Measurements from ENCODE around the gene RAMP3.
"Not testable (repeated sequence)": the region's sequence is repeated elsewhere in the genome, so short reads cannot be mapped to it uniquely, and the experiment has no call there.

The RAMP3 gene

GRCh38 chr7:45199506-45199905, 41.9 kb downstream of the RAMP3 start:
- DNase-seq = no peak

DNA sequence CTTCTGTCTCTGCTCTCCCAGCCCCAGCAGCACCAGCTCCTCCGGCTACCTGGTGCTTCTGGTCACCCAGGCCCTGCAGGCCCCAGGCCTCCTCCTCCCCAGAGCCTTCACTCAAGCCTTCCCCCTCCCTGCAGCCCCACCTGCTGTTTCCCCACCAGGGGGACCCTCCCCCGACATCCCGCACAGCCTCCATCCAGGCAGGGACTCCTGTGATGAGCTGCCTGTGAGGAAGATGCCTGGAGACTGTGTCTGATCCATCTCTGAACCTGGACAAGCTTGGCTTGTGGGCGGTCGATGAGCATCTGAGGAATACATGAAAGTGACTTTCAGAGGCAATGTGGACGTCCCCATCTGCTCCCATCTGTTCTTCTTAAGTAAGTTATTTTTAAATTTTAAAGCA, 45.0 kb downstream of the RAMP3 start:
- DNase-seq = no peak

DNA sequence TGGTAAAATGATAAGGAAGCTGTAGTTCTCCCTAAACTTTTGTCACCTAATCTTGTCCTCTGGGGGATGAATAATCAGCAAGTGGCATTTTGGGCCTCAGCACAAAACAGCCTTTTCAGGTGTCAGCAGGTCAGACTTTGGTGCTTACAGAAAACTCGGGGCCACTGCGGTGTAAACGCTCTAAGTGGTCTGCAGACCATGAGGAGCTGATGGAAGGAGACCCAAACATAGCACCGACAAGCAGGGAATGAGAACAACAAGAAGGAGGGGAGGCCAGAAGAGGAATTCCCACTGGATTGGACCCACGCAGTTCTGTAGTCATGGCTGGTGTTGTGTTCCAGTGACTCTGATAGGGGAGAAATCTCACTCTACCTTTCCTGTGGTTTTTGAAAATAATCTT, 45.4 kb downstream of the RAMP3 start:
- DNase-seq = no peak

DNA sequence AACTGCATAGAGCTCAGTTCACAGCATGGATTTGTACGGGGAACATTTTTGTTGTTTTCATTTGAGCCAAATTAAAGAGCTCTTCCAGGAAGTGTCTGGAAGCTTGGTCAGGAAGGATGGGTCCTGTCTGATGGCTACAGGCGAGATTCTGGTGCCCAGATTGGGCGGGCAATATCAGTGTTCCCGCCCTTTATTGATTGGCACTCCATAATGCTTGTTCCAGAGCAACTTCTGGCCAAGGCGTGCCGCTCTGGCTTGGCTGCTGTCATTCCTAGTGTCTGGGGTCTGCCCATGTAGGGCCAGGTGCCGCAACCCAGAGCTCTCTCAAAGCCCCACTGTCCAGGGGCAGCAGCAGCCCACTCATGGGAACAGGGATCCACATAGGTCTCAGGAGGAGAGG, 45.9 kb downstream of the RAMP3 start:
- no peak for DNase-seq

- peak; percentile 85 for DNase-seq
Observed at GRCh38 chr7:45203936-45204445, 46.4 kb downstream of the RAMP3 start.

DNA sequence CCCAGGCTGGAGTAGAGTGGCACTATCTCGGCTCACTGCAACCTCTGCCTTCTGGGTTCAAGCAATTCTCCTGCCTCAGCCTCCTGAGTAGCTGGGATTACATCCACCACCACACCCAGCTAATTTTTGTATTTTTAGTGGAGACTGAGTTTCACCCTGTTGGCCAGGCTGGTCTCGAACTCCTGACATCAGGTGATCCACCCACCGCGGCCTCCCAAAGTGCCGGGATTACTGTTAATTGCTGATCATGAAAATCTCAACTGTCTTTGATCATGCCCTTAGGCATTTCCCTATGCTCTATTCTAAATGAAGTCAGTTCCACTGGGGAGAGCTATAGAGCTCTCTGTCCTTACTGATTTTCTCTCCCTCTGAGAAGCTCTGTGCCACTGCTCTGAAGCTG, 48.7 kb downstream of the RAMP3 start:
- DNase-seq = not testable (repeated sequence)

DNA sequence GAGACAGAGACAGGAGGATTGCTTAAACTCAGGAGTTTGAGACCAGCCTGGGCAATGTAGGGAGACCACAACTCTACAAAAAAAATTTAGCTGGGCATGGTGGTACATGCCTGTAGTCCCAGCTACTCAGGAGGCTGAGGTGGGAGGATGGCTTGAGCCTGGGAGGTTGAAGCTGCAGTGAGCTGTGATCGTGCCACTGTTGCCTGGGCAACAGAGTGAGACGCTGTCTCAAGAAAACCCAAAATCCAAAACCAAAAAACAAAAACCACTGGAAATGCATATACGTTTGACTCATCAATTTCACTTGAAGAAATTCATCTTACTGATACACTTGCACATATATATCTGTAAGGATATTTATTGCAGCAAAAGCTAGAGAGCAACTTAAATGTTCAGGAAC, 52.3 kb downstream of the RAMP3 start:
- not testable (repeated sequence) for DNase-seq

DNA sequence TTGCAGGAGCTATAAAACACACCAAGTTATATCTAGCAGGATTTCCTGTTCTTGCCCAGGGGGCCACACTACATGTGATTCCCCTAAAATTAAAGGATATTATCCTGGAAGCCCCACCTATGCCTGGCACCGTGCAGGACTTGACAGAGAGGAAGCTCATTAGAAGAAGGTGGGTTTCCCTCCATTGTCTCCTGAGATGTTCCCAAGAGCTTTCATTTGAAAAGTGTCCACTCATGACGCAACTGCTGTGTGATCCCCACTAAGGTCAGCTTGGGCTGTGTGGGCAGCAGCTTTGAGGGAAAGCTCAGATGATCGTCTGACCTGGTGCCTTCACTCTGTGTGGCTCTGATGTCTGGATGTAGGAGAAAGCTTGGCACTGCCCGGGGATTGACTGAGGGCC, 53.5 kb downstream of the RAMP3 start:
- DNase-seq = no peak

DNA sequence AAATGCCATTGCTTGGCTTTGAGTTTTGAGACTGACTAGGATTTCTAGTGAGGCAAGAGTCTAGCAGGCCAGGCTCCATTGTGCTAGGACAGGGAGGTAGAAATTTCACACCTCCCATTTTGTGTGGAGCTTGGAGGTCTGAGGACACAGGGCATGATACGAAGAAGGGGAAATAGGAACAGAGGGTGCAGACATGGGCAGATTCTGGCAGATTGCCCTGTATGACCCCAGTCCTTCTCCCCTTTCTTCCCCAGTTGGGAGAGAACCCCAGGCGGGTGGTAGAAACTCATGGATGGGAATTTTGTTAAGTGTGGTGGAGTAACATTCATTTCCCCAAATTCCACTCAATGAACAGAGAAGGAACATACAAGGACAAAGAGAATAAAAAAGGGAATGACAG, 54.4 kb downstream of the RAMP3 start:
- DNase-seq = no peak

- DNase-seq = no peak
Observed at GRCh38 chr7:45212606-45213005, 55.0 kb downstream of the RAMP3 start.

- DNase-seq = no peak
Observed at GRCh38 chr7:45215601-45216062, 58.0 kb downstream of the RAMP3 start.

- no peak for DNase-seq
Observed at GRCh38 chr7:45216181-45216580, 58.6 kb downstream of the RAMP3 start.

DNA sequence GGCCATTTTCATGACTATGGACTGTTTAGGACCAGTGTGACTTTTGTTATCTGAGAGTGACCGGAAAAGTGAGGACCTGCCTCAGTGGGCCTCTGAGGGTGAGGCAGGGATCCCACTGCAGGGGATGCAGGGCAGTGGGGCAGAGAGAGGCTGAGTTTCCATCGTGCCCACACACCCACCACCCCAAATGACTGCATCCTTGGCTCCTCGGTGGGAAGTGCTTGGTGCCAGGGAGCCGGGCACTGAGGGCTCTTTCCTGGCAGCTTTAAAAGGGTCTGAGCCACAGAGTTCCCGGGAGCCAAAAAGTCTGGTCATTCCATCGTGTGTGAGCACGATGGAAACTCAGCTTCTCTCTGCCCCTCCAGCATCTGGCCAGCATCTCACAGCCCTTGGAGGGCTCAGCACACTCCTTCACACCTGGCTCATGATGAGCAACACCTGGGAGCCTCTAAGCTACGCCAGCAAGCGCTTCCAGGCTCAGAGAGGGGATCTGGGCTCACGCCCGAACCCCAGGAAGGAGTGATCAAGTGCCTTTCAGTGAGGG, 59.1 kb downstream of the RAMP3 start:
- DNase-seq = no peak

- no peak for DNase-seq
Observed at GRCh38 chr7:45217358-45217757, 59.8 kb downstream of the RAMP3 start.

GRCh38 chr7:45219130-45219529, 61.5 kb downstream of the RAMP3 start:
- DNase-seq = no peak

DNA sequence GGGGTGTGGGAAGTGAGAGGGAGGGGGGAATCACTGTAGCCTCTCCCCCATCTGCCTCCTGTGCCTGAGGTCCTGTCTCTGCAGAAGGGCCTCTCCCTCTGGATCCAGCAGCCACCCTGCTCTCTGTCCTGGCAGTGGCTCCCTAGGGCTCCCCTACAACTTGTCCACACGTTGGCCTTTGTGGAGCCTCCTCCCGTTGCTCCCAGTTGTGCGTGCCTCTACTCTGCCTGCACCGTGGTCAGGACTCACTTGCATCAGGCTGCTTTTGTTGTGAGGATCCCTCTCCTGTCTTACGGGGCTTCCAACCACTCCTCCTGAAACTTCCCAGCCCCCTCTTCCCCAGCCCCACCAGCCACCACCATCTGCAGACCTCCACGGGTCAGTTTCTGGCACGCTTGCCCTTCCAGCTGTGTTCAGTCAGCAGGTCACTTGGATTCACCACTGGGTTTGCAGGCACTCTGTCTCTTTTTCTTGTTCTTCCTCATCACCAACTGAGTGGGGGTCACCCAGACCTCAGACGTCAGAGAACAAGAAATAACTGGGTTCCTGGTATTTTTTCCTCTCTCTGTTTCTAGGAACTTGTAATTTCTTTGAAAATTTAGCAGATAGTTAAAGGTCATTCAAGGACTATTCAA, 62.3 kb downstream of the RAMP3 start:
- no peak for DNase-seq

- DNase-seq = no peak
Observed at GRCh38 chr7:45220846-45221618, 63.4 kb downstream of the RAMP3 start.

DNA sequence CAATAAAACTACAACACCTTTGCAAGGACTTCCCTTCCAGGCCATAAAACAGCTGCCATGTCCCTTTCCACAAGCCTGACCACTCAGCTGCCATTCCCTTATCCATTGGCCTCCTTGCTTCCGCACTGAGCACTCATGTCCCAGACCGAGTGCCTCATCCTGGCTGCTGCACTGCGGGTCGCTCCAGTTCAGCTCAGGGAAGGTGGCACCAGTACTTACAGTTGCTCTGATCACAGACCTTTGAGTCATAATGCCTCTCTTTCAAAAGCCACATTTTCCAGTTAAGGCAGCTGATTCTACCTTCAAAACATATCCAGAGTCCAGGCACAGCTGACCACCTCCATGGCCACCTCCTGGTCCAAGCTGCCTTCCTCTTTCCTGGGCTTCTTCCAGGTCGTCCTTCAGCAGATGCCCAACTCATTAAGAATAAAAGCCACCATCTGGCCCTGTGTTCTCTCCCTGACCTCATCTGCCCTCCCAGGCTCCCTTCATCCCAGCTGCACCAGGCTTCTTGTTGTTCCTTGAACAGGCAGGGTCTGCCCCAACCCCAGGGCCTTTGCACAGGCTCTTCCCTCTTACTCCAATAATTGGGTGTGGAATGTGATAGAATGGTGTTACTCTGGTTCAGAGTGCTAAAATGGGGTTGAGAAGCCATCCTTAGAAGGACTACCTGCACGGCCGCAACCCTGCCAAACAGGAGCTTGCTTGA, 64.5 kb downstream of the RAMP3 start:
- no peak for DNase-seq

DNA sequence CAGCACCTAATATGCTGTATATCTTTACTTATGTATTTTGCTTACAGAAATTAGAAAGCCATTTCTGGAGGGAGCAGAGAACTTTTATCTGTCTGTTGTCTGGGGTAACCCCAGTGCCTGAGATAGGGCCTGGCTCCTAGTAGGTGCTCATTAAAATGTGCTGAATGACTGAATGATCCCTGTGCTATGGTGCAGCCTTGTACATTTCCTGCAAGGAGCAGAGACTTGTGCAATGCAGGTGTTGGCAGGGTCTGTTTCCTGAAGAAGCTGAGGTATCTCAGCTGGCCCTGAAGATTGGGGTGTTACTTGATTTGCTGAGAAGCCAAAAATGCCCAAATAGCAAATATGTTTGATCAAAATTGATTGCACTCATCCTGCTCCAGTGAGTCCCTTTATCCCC, 65.5 kb downstream of the RAMP3 start:
- DNase-seq = no peak

DNA sequence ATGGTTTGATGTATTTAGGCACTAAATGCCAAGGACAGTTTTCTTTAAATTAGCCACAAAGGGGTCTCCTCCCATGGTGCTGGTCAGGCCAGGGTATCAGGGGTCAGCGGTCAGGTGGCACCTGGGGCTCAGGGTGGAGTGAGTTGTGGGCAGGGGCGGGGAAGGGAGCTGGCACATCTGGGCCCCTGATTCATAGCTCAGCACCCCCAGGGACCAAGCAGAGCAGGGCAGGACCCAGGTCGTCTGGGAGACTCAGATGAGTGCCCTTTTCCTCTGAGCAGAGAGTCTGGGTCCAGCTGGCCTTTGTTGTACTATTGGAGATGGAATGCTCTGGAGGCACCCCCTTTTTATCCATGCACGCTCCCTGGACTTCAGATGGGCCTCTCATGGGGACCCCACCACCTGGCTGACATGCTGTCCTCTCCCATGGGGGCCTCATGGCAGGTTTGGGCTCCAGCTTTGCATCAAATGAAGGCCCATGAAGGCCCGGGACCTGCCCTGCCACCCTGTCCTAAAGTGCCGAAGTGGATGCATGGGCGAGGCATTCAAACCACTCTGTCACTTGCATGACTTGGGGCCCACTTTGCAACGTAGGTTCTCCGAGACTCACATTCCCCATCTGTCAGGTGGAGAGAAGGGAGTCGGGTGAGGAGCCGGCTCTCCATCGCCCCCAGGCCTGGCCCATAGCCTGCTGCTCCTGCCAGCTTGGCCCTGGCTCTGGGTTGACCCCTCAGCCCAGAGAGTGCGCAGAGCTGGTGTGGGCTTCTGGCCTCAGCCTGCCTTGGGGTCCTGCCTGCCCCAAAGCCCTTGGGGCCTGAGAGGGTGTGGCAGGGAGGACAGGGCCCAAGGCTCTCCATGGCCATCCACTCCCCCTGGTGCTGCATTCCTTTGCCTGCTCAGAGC, 66.4 kb downstream of the RAMP3 start:
- DNase-seq = no peak

DNA sequence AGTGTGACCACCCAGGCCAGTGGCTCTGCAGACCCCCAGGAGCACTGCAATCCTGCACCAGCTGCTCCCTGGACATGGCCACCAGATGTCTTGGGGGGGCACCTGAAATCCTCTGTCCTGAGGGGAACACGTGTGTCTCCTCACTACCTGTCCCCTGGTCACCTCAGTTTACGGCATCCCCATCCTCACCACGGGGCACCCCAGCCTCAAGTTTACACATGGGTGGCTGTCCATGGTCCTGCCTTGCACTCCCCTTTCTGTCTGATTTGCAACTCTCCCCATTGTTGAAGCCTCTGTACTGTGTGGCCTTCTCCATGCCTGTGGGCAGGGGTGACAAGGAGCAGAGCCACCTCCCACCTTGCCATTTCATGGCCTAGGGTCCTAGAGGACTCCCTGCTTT, 67.2 kb downstream of the RAMP3 start:
- DNase-seq = no peak

- no peak for DNase-seq
Observed at GRCh38 chr7:45225311-45225947, 67.8 kb downstream of the RAMP3 start.
